SK-N-SH treated with all-trans-retinoic acid at 6 μM for 48 hours (cell line): Measurements from ENCODE around the gene USP22.

Experiments
- ATAC-seq: fragments of 200-7000 bp; cut with Tn5 transposase; 3 replicates; pipeline ENCODE4 v1.9.1; 2020; ENCODE audit warnings: mild to moderate bottlenecking, moderate library complexity
- BACH2 ChIP-seq: fragments of 250-450 bp; sonication (Bioruptor Pico); IDR thresholded peaks from 2 replicates; pipeline ENCODE4 v1.9.0; 2021; ENCODE audit warnings: mild to moderate bottlenecking, borderline replicate concordance
- CREB5 ChIP-seq: fragments of 250-450 bp; sonication (Bioruptor Pico); IDR thresholded peaks from 2 replicates; pipeline ENCODE4 v1.5.1; 2020; ENCODE audit warnings: low read depth, mild to moderate bottlenecking, moderate library complexity
- CSDC2 ChIP-seq: fragments of 250-450 bp; sonication (Bioruptor Pico); IDR thresholded peaks from 2 replicates; pipeline ENCODE4 v1.5.0; 2020; ENCODE audit warnings: mild to moderate bottlenecking, moderate library complexity
- OSR1 ChIP-seq: fragments of 250-450 bp; sonication (Bioruptor Pico); IDR thresholded peaks from 2 replicates; pipeline ENCODE4 v1.8.0; 2022; ENCODE audit warnings: moderate library complexity, mild to moderate bottlenecking, inconsistent platforms
- PATZ1 ChIP-seq: fragments of 250-450 bp; sonication (Bioruptor Pico); IDR thresholded peaks from 2 replicates; pipeline ENCODE4 v1.8.0; 2020; ENCODE audit warnings: mild to moderate bottlenecking, moderate library complexity, borderline replicate concordance
- POU6F1 ChIP-seq: fragments of 250-450 bp; sonication (Bioruptor Pico); IDR thresholded peaks from 2 replicates; pipeline ENCODE4 v1.8.0; 2021; ENCODE audit warnings: low read depth, mild to moderate bottlenecking, moderate library complexity, borderline replicate concordance
- RARB ChIP-seq: fragments of 250-450 bp; sonication (Bioruptor Pico); IDR thresholded peaks from 2 replicates; pipeline ENCODE4 v1.8.0; 2021; ENCODE audit warnings: mild to moderate bottlenecking, moderate library complexity
- SNAI2 ChIP-seq: fragments of 250-450 bp; sonication (Bioruptor Pico); IDR thresholded peaks from 2 replicates; pipeline ENCODE4 v1.5.0; 2020; ENCODE audit warnings: mild to moderate bottlenecking, moderate library complexity
- TSHZ2 ChIP-seq: fragments of 250-450 bp; sonication (Bioruptor Pico); IDR thresholded peaks from 2 replicates; pipeline ENCODE4 v1.5.0; 2020; ENCODE audit warnings: mild to moderate bottlenecking, moderate library complexity
- ZC3H10 ChIP-seq: fragments of 250-450 bp; sonication (Bioruptor Pico); IDR thresholded peaks from 2 replicates; pipeline ENCODE4 v1.5.1; 2021; ENCODE audit warnings: mild to moderate bottlenecking, moderate library complexity
- ZFP3 ChIP-seq: fragments of 250-450 bp; sonication (Bioruptor Pico); IDR thresholded peaks from 2 replicates; pipeline ENCODE4 v1.5.0; 2020; ENCODE audit warnings: mild to moderate bottlenecking, moderate library complexity
- ZFP30 ChIP-seq: fragments of 450-650 bp; formaldehyde crosslinking; IDR thresholded peaks from 2 replicates; pipeline ENCODE4 v1.5.0; 2022; ENCODE audit warnings: mild to moderate bottlenecking, moderate library complexity
- ZNF70 ChIP-seq: fragments of 450-650 bp; formaldehyde crosslinking; IDR thresholded peaks from 2 replicates; pipeline ENCODE4 v1.5.0; 2020; ENCODE audit warnings: mild to moderate bottlenecking, moderate library complexity

USP22 gene

DNA sequence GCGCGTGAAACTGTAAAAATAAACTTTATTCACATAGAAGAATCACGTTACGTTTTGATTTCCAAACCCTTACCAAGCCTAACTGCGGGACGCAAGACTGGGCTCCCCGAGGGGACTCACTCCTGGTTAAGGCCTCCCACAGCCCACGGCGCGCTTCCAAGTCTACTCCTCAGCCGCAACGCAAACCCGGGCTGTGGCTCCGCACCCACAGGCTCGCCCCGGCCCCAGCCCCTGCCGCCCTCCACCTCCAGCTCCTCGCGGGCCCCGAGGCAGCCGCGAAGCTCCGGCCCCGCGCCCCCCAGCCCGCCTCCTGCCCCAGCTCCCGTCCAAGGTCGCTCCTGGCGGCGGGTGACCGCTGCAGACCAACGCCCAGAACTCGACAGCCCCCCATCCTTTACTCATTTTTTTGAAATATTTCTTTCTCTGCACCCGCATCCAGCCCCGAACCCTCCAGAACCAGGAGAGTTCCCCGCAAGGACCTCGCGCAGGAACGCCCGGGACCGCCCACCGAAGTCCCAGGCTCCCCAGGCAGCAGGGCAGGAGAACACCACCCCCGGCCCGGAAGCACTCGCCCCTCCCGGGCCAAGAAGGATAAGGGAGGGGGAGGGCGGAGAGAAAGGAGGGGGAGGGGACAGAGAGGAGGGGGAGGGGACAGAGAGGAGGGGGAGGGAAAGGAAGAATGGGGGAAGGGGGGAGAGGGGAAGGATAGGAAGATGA is 912 bp downstream of the USP22 start:
- ATAC-seq, result peak; percentile 13
- no peak for TF ChIP-seq ZNF70 (CRISPR knock-in tag)
- TF ChIP-seq PATZ1 (CRISPR knock-in tag), result peak; percentile 84; the same call in 1 of the 2 replicates

- TF ChIP-seq OSR1 (CRISPR knock-in tag), result no peak
- TF ChIP-seq PATZ1 (CRISPR knock-in tag), result 0 out of 2 replicates have a peak, but pooled peaks have one; percentile 40
- no peak for TF ChIP-seq ZC3H10 (CRISPR knock-in tag)
- ATAC-seq, result no peak
Measured at GRCh38 chr17:21039839-21040575, 2.8 kb downstream of the USP22 start.

GRCh38 chr17:21037117-21037803 is 5.6 kb downstream of the USP22 start:
- ATAC-seq, result no peak

More at GRCh38 chr17:21037117-21037803, 5.6 kb downstream of the USP22 start:
- TF ChIP-seq ZNF70 (CRISPR knock-in tag) (no peak), TSHZ2 (CRISPR knock-in tag) (no peak), RARB (no peak), BACH2 (CRISPR knock-in tag) (no peak), ZFP3 (CRISPR knock-in tag) (no peak), POU6F1 (CRISPR knock-in tag) (no peak), ZC3H10 (CRISPR knock-in tag) (no peak), CSDC2 (CRISPR knock-in tag) (no peak), SNAI2 (CRISPR knock-in tag) (no peak), CREB5 (CRISPR knock-in tag) (no peak), PATZ1 (CRISPR knock-in tag) (no peak), ZFP30 (CRISPR knock-in tag) (no peak)
- TF ChIP-seq, all 23 proteins: peak for 0
